NCI-H524 (cell line): ENCODE measurements around the gene DAAM1.

Source experiments
- DNase-seq, 2 experiments: peaks; one replicate each; lab custom pipeline; 2025; lab: John Stamatoyannopoulos, UW

The DAAM1 gene

DNA sequence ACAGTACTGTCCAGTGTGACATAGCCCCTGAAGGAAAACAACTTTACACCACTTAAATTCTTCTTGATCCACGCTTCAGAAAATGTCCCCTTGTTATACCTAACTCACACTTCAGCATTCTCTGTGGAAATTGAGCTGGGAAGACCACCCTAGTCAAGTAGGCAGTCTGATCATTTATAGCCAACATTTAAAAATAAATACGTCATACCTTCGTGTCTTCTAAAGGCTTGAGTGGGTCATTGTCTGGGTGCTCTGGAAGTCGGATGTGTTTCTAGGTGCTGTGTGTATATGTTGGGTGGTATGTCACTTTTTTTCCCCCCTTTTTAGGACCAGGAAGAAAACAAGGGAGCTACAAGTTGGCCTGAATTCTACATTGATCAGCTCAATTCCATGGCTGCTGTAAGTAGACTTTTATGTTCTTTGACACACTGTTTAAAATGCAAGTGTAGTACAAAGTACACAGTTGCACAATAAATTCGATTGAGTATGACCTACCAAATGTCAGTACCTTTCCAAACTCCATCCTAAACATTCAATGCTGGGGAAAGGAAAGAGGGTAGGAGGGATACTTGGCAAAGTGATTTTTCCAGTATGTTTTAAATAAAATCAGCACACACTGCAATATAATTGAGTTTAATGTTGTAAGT, 126.6 kb downstream of the DAAM1 start:
- no peak for DNase-seq

- no peak for DNase-seq
Measured at GRCh38 chr14:59316151-59316830, 127.8 kb downstream of the DAAM1 start.

GRCh38 chr14:59317346-59317745, 128.9 kb downstream of the DAAM1 start:
- no peak for DNase-seq

- DNase-seq = no peak
Measured at GRCh38 chr14:59317798-59318505, 129.5 kb downstream of the DAAM1 start.

GRCh38 chr14:59318908-59319307, 130.4 kb downstream of the DAAM1 start:
- DNase-seq = no peak

DNA sequence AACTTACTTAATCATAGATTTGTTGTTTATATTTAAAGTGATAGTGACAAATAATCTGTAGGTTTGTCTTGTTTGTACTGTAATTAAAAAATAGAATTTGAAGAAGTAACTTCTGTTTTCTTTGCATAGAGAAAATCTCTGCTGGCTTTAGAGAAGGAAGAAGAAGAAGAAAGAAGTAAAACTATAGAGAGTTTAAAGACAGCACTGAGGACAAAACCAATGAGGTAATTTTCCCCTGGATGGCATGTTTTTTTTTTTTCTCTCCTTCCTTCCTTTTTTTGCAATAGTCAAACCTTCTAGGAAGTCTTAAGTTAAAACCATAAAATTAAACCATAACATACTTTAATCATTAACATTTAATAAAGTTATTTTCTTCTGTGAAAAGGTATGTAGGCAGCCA, 131.9 kb downstream of the DAAM1 start:
- DNase-seq = no peak

- DNase-seq = no peak
Measured at GRCh38 chr14:59320763-59321625, 132.5 kb downstream of the DAAM1 start.

GRCh38 chr14:59321626-59321949, 133.1 kb downstream of the DAAM1 start:
- no peak for DNase-seq

DNA sequence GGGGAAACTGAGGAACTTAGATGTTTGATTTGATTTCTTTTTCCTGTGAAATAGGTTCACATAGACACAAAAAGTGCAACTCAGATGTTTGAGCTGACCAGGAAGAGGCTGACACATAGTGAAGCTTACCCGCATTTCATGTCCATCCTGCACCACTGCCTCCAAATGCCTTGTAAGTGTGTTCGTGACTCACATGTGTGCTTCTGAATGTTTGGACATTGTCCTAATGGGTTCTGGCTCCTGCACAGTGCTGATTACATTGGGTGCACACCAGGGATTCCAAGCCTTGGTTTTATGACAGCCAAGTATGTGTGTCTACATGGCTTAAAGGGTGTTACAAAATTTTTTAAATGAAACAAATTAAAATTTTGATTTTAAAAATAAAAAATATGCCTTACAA, 137.4 kb downstream of the DAAM1 start:
- no peak for DNase-seq

DNA sequence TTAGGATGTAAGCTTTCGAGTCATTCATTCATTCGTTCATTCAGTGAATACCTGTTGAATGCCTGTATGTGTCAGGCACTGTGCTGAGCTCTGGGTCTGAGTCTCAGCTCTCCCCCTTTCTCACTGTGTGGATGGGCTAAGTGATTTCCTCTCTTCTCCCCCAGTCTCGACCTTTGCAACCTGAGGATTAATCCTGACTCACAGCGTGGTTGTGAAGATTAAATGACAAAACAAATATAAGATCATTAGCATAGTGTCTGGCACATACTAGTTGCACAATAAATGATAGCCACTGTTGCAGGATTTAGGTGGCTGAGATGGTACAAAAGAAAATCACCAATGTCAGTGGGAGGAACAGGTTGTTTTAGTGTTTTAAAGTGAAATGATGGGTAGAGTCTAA, 140.0 kb downstream of the DAAM1 start:
- no peak for DNase-seq

DNA sequence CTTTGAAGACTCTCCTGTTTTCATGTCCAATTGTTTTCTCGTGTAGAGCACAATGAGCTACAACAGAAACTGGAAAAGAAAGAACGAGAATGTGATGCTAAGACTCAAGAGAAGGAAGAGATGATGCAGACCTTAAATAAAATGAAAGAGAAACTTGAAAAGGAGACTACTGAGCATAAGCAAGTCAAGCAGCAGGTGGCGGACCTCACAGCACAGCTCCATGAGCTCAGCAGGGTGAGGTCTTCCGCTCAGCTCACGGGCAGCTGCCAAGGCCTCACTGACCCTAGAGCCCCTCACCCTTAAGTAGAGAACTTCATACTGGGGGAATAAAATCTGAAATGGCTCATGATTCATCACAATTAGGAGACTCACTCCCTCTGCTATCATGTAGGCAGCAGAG, 142.0 kb downstream of the DAAM1 start:
- DNase-seq = no peak

DNA sequence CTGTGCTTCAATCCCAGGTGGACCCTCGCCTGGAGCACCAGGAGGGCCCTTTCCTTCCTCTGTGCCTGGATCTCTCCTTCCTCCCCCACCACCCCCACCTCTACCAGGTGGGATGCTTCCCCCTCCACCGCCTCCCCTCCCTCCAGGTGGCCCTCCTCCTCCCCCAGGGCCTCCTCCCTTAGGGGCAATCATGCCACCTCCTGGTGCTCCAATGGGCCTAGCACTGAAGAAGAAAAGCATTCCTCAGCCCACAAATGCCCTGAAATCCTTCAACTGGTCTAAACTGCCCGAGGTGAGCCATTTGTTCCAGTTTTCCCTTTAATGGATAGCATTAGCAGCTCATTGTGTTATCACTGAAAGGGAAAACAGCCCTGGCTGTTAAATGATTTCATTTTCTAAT, 142.8 kb downstream of the DAAM1 start:
- no peak for DNase-seq

DNA sequence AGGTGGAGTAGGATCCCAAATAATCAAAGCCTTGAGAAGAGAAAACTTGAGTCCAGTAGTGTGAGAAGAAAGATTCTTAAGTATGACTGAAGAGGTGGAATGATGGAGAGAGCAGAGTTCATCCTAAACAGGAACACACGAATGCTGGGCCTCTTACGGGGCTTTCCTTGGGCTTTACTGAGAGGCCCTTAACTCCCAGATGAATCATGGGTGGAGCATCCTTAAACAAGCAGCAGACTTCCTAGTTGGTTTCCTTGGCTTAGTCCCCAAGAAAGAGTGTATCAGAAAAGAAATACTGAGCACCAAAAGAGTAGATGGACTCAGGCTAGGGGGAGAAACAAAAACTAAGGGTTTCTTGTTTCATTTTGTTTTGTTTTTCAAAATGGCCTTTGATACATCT, 144.3 kb downstream of the DAAM1 start:
- no peak for DNase-seq

DNA sequence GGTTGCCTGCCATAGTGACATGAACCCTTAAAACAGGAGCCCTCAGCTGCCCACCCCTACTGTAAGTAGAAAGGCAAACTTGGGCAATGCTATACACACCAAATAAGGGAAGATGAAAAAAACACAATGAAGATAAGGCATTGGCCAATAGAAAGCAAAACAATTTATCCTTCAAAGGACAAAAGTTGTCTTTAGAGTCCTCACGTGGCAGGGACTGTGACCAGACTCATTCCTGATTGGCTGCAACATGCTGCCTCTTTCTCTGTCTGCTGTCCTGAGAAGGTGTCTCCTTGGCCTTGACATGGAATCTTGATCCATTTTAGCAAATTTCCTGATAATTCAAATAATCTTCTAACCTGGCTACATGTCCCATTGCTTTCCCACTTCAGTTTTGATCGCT, 144.8 kb downstream of the DAAM1 start:
- DNase-seq = no peak

- DNase-seq = peak in 1 of 2 experiments; percentile 68
Measured at GRCh38 chr14:59333668-59334067, 145.2 kb downstream of the DAAM1 start.

- DNase-seq = no peak
Measured at GRCh38 chr14:59334253-59334652, 145.8 kb downstream of the DAAM1 start.

DNA sequence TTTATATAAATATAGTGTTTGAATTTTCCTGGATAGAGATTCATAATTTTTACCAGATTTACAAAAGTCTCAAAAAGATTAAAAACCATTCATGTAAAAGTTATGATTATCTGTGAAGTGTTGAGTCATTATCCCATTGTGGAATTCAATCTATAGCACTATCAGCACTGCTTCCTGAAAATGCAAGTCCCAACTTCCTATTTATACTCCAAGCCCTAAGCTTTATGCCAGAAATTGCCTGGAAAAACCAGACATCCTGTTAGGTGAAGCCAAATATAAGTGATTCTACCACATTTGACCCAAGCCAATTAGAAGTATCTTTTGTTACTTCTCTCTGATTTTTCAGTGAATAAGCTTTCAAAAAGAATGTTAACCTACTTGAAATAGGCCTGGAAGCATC, 147.6 kb downstream of the DAAM1 start:
- no peak for DNase-seq

GRCh38 chr14:59336706-59337105, 148.2 kb downstream of the DAAM1 start:
- no peak for DNase-seq

DNA sequence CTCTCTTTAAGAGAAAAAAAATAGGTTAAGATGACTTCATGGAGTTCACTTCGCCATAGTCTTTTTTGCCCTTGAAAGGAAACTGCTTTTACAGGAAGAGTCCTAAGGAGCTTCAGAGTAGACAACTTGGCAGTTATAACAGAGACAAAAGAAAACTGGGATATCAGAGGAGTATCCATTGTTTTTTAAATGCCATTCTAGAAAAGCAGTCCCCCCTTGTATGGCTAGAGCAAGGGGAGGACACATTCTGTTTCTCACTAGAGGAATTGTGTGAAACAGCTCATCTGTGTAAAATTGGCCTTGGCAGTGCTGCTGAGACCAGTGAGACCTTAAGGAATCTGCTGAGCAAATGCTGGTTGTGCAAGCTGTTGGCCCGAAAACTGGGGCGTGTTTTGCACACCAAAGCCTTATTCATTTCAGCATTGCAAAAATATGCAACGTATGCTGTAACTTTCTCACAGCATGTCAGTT, 148.7 kb downstream of the DAAM1 start:
- DNase-seq = no peak

DNA sequence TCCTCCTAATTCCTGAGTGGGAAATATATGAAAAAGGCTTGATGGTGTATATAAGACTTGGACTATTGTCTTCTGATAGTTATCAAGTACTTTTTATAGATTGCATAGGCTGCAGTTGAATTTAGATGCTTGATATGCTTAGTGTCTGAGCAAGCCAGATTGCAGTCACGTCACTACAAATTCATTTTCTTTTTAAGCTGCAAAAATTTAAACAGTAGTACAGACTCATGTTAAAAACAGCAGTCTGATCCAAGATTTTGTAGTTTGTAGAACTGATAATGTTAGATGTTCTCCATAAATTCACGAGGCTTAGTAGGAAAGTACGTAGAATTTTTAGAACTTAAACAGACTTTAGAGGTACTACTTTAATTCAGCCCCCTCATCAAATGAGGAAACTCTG, 150.3 kb downstream of the DAAM1 start:
- no peak for DNase-seq

GRCh38 chr14:59339524-59340330, 151.3 kb downstream of the DAAM1 start:
- no peak for DNase-seq
